Lung microvascular endothelial cell (primary cell): Measurements from ENCODE around the gene ZNF117. TPM values are rescaled to one million over a fixed set of nuclear protein-coding genes. Genes with fewer than 3 reads are reported as not detected.
"Not testable (repeated sequence)": the region's sequence is repeated elsewhere in the genome, so short reads cannot be mapped to it uniquely, and the experiment has no call there.

Experiments
- DNase-seq, 2 donors: peaks; one replicate each; pipeline versions ENCODE4 v3.0.0 to v3.0.0-alpha.2; 2010; ENCODE audit warnings: low read depth in 2 of 2
- total RNA-seq: library from RNA; depleted of rRNA; stranded (reverse); fragments of >200 nt; gene quantifications from 2 replicates; pipeline ENCODE4 v1.2.1, GENCODE V29; 2014

Gene ZNF117
- total RNA-seq: 2.6 and 3.1 TPM in 2 replicates

GRCh38 chr7:64990936-64991335 is at the start of gene ZNF117:
Gene ZNF117 (minus strand): TSS chr7:64991036.
- DNase-seq: no peak

- peak; percentile 65 to 68 for DNase-seq
Observed at GRCh38 chr7:65038767-65039166, 47.9 kb upstream of the ZNF117 start.

- DNase-seq: peak; percentile 95 to 96
Observed at GRCh38 chr7:65037740-65038688, 47.2 kb upstream of the ZNF117 start.

- peak in 1 of 2 donors; percentile 56 for DNase-seq
Observed at GRCh38 chr7:65036526-65036925, 45.7 kb upstream of the ZNF117 start.

GRCh38 chr7:65035469-65035868 is 44.6 kb upstream of the ZNF117 start:
- DNase-seq: not testable (repeated sequence)

GRCh38 chr7:65034120-65034782 is 43.4 kb upstream of the ZNF117 start:
- peak in 1 of 2 donors; percentile 51 for DNase-seq

- not testable (repeated sequence) for DNase-seq
Observed at GRCh38 chr7:65033391-65033790, 42.6 kb upstream of the ZNF117 start.

- not testable (repeated sequence) for DNase-seq
Observed at GRCh38 chr7:65025023-65025422, 34.2 kb upstream of the ZNF117 start.

GRCh38 chr7:65020978-65021377 is 30.1 kb upstream of the ZNF117 start:
- DNase-seq: not testable (repeated sequence)

- not testable (repeated sequence) for DNase-seq
Observed at GRCh38 chr7:65009881-65010280, 19.0 kb upstream of the ZNF117 start.

GRCh38 chr7:65009394-65009793 is 18.6 kb upstream of the ZNF117 start:
- not testable (repeated sequence) for DNase-seq

- DNase-seq: not testable (repeated sequence)
Observed at GRCh38 chr7:65007036-65007435, 16.2 kb upstream of the ZNF117 start.

- peak; percentile 95 to 96 for DNase-seq
Observed at GRCh38 chr7:65006094-65006992, 15.5 kb upstream of the ZNF117 start, which contains the start of gene ERV3-1. Gene ERV3-1 (minus strand): TSS chr7:65006687. CDS start chr7:64993026, 13,661 bp downstream.

GRCh38 chr7:65004575-65004974 is 13.7 kb upstream of the ZNF117 start:
- DNase-seq: peak in 1 of 2 donors; percentile 30

- no peak for DNase-seq
Observed at GRCh38 chr7:65002972-65003585, 12.2 kb upstream of the ZNF117 start.

- no peak for DNase-seq
Observed at GRCh38 chr7:65001291-65001814, 10.5 kb upstream of the ZNF117 start.

- peak; percentile 73 to 97 for DNase-seq
Observed at GRCh38 chr7:64999165-65000004, 8.5 kb upstream of the ZNF117 start.

- DNase-seq: no peak
Observed at GRCh38 chr7:64998865-64999164, 8.0 kb upstream of the ZNF117 start.

- peak in 1 of 2 donors; percentile 60 for DNase-seq
Observed at GRCh38 chr7:64997927-64998391, 7.1 kb upstream of the ZNF117 start.
